C1 segment of cervical spinal cord (tissue), 14 donors: ENCODE measurements around the gene NR3C1.

Experiments
- DNase-seq, 14 donors: peaks; one replicate each; lab custom pipeline; 2025; lab: John Stamatoyannopoulos, UW

NR3C1 gene

GRCh38 chr5:143399616-143400540 lies 3.6 kb downstream of the NR3C1 start:
- DNase-seq, result peak in 8 of 14 donors; percentile 10 to 68 (median 51)

DNA sequence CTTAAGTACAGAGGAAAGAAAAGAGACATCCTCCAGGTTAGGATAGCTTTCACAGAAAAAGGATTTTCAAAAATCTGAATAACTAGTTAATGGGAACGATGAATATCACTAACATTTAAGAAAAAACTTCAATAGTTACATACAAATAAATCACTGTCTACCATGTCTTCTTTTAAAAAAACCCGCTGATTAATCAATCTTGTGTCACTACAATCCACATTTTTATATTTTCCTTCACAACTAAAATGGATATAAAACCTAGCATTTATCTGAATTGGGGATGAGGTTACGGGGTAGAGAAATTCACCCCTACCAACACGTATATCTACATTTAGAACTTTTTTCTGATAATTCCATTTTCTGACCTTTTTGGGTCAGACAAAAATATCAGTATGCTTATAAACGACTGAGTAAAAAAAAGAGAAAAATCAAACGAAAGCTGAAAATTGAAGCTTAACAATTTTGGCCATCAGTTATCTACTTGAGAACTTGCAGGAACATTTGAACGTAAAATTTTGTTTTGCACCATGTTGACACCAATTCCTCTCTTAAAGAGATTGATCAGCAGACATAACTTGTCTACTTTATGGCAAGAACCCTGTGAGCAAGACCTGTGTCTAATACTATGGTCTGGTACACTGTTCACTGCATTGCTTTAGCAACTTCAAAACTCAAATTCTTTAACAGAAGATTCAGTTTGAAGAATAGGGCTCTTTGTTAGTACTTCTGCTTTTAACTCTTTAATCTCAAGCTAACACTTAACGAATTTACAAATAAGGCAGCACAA lies 4.8 kb downstream of the NR3C1 start:
- DNase-seq, result peak in 1 of 14 donors; percentile 39

GRCh38 chr5:143398053-143398355 lies 5.5 kb downstream of the NR3C1 start:
- DNase-seq, result no peak

DNA sequence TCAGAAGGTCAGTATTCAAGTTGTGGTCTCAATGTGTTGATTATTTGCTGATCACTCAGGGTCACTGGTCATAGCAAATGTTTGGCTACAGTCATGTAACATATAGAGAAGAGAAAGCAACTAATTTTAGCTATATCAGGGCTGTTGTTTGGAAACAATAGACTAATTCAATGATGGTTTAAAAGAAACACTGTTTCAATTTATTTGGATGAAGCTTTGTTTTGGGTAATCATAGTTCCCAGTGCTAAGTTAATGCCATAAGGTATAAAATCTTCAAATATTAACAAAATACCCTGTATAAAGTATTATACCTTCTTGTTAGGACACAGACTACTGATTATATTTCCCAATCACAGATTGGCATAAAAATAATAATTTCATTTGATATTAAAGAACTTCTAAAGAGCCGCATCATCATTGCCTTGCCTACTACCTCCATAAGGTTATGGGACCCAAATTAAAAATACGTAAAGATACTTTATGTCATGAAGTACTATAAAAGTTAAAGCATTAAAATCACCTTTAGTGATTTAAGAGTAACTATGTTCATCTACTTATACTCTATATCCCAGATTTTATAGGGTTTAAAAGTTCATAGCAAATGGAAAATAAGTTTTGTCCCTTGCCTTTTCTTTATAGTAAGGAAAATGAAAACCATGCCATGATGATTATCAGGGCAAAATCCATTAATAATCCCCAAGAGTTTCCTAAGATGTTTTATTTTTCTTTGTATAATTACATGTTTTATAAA lies 6.0 kb downstream of the NR3C1 start:
- DNase-seq, result no peak

DNA sequence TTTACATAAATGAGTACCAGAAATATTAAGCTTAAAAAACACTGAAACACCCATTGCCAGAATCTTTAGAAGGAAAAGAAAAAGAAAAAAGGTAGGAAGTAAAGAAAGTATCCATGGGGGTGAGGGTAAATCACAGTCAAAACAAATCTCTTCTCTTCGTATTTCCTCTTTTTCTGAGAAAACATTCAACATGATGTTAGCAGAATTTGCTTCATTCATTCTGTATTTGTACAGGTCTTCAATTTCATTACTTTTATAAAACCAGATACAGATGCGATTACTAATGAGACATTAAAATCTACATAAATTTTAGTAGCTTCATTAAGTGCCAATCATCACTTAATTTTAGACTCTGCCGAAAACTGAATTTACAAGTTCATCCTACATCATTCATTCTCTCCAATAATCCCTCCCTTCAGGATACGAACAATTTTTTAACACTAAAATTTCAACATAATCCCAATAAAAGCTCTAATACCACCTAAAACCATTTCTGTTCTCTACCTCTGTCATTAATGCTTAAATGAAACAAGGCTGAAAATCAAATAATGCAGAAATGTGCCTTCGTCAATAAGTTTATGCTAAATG lies 7.0 kb downstream of the NR3C1 start:
- peak in 1 of 14 donors; percentile 36 for DNase-seq

GRCh38 chr5:143395638-143396352 lies 7.7 kb downstream of the NR3C1 start:
- DNase-seq, result peak in 1 of 14 donors; percentile 42

DNA sequence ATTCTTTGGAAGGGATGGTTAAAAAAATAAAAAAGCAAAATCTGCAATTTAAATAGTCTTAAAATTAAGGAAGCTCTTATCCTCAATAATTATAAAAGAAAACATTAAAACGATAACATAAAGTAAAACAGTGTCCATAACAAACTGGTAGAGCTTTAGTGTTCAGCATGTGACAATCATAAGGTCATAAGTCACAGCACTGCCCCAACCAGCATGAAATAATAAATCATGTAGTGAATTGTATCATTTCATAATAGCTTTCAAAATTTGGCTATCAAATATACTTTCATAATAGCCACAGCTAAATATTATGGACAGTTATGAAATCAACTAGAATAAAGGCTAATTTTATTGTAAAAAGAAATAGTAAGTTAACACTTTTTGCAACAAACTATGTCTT lies 10.0 kb downstream of the NR3C1 start:
- no peak for DNase-seq

GRCh38 chr5:143390941-143391340 lies 12.5 kb downstream of the NR3C1 start:
- no peak for DNase-seq

- no peak for DNase-seq
Measured at GRCh38 chr5:143390258-143390657, 13.2 kb downstream of the NR3C1 start.

GRCh38 chr5:143386725-143387124 lies 16.8 kb downstream of the NR3C1 start:
- DNase-seq, result no peak

- DNase-seq, result no peak
Measured at GRCh38 chr5:143384865-143385657, 18.4 kb downstream of the NR3C1 start.

DNA sequence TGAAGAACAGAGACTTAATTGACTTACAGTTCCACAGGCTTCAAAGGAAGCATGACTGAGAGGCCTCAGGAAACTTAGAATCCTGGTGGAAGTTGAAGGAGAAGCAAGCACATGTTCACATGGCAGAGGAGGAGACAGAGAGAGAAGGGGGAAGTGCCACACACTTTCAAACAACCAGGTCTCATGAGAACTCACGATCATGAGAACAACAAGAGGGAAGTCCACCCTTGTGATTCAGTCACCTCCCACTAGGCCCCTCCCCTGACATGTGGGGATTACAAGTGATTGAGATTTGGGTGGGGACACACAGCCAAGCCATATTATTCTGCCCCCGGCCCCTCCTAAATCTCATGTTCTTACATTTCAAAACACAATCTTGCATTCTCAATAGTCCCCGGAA lies 19.5 kb downstream of the NR3C1 start:
- DNase-seq, result no peak

DNA sequence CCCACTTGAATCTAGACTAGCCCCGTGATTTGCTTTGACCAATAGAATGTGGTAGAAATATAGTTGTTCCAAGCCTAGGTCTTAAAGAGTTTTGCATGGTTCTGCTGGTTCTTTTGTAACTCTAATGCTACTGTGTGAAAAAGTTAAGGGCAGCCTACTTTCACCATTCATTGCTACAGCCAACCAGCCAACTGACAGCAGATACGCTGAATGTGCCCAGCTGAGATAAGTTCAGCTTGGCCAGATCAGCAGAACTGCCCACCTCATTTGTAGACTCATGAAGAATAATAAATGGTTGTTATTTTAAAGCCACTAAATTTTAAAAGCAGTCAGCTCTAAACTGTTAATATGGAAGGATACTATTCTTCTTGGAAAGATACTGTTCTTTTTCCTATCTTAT lies 23.9 kb downstream of the NR3C1 start:
- no peak for DNase-seq

- DNase-seq, result no peak
Measured at GRCh38 chr5:143376911-143377813, 26.3 kb downstream of the NR3C1 start.

DNA sequence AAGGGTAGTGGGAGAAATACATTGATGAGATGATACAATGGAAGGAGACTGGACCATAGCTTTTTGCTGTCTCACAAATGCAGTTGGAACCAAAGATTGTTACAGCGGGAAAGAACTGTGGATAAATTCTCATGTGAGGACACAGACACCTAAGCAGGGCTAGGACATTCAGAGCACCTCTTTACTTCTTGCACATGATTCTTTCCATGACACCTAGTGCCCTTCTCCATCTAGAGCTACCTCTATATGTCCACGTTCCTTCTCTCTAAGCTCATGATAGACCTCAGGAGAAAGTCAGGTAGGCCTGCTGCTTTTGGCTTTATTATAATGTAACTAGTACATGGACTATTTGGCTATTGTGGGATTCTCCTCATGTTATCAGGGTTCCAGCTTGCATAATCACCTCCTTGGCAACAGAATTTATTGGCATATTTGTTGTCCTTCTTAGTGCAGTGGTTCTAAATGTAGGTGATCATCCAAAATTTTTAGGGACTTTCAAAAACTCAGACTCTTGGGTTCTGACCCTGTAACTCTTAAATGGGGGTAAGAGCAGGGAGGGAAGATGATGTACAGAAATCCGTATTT lies 27.2 kb downstream of the NR3C1 start:
- no peak for DNase-seq

DNA sequence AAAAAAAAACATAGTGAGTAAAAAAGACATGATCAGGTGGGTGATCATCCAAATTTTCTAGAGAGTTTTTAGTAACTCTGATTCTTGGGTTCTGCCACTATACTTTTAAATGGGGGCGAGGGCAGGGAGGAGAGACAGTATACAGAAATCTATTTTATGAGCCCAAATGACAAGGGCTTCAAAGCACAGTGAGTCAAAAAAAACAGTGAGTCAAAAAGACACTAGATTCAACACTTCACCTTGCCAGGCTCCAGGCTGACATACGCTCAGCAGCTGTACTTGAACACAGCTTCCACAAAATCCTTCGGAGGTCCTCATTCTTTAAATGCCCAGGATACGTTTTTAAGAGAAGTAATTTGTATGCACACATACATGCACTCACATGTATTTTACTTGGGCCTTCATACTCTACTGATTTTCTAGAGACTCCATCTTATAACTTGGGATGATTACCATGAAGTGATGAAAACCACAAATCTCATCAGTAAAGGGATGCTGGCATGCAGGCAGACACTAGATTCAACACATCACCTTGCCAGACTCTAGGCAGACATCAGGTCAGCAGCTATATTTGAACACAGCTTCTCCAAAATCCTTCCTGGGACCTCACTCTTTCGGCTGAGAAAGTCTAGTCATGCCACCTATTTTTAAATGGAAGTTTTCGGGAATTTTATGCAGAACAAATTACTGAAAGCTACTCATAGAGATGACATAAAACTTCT lies 28.8 kb downstream of the NR3C1 start:
- peak in 1 of 14 donors; percentile 50 for DNase-seq

GRCh38 chr5:143373076-143373475 lies 30.4 kb downstream of the NR3C1 start:
- no peak for DNase-seq

DNA sequence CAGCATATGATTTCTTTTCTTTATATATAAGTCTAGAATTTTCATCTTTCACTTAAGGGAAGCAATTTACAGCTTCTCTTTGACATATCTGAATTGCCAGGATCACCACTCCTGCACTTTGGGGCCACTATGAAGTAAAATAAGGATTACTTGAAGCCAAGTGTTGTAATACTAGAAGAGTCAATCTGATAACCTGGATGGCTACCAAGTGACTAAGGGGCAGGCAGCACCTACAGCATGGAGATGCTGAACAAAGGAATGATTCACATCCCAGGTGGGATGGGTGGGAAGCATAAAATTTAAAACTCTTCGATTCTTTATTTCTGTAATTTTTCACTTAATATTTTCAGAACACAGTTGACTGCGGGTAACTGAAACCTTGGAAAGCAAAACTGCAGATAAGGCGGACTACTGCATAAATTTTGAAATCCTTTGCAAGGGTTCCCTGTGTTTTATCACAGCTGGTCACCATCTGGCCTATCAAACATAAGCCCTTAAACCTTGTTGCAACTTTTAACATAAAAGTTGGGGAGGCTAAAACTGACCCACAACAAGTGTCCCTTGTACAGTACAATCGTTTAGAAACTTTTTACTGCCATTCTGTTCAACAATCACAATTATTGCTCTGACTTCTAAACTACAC lies 31.2 kb downstream of the NR3C1 start:
- no peak for DNase-seq
